CD4-positive, alpha-beta T cell treated with Interleukin-12 subunit alpha and Interleukin-12 subunit beta, for 1 hour (primary cell): Measurements from ENCODE around the gene ABCC8.
A peak's percentile ranks its signal among the peaks of the same experiment; 100 is the strongest.

Experiments used
- DNase-seq: peaks from one replicate; pipeline ENCODE4 v3.0.0-alpha.2; 2020

Gene ABCC8

DNA sequence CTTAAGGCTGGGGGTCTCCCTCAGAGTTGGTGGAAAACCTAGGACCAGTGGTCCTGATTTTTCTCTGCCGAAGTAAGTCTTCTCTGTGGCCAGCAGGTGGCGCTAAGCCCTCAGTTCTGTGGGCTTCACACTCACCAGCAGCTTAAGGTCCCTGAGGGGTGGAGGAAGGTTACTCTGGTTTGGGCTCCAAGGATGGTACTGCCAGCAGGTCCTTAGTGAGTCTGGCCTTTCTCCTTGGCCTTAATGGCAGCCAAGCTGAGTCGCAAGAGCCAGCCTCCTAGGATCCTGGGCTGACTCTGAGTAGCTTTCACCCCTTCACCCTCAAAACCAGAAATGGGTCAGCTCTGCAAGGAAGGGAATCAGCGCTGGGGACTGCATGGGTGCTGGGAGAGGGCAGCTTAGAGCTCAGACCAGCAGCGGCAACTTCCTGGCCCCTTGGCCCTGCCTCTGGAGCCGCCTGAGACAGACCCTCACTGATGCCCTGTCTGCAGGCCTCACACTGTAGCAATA, 92.6 kb downstream of the ABCC8 start:
- peak; percentile 77 for DNase-seq

GRCh38 chr11:17383461-17383860, 93.2 kb downstream of the ABCC8 start:
- no peak for DNase-seq

DNA sequence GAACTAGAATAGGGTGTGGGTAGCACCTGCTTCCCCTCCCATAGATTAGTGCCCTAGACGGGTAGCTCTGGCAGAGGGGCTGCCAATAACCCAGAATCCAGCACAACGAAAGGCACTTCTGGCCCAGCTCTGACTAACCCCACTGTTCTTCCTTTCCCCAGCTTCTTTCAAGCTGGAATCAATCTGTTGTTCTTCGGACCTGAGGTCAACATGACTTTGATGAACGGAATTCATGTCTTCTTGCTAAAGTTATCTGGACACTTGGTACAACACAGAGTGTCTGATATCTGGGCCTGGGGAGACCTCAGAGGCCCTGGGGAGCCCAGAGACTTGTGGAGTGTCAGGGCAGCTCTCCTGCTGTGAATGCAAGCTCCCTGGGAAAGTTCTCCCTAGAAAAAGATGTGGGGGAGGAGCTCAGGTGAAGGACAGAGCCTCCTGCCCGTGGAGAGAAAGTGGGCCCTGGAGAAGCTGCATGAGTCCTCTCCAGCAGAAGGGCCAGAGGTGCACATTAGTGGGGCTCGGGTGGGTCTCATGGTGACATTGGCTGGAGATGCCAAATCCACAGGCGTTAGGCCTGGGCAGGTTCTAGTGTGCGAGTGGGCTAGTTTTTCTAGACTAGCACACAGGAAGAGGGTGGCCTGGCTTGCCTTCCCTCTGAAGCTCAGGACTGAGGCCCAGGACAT, 94.5 kb downstream of the ABCC8 start:
- DNase-seq: no peak

DNA sequence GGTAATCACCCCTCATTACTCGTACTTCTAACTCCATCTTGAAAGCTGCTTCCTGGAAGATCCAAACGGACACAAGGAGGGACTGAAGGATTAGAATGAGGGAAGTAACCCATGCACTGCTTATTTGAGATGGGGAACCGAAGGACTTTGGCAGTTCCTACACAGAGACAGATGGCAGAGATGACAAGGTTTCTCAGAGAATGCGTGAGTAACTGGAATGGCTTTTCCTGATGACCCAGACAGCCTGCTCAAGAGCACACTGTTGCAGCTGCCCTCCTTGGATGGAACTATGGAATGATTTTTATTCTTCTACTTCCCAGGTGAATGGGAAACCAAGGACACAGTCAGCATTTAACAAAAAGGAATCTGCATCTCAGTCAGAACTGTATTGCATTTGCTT, 95.5 kb downstream of the ABCC8 start:
- no peak for DNase-seq

GRCh38 chr11:17379383-17380180, 97.1 kb downstream of the ABCC8 start:
- DNase-seq: no peak

DNA sequence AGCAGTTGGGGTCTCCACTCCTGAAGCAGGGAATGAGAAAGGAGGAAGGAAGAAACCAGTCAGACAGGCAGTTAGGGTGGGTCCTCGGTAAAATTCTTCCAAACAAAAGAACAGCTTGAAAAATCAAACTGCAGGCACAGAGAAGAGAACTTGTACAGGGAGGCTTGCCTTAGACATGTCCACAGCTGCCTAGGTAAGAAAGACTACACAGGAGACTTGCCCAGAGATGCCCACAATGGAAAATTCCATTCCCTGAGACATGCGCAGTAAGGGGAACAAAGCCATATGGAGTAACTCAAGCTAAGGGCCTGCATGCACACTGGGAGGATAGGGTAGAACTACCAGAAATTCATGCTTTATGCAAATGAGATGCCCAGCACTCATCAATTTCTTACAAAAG, 98.0 kb downstream of the ABCC8 start:
- no peak for DNase-seq

DNA sequence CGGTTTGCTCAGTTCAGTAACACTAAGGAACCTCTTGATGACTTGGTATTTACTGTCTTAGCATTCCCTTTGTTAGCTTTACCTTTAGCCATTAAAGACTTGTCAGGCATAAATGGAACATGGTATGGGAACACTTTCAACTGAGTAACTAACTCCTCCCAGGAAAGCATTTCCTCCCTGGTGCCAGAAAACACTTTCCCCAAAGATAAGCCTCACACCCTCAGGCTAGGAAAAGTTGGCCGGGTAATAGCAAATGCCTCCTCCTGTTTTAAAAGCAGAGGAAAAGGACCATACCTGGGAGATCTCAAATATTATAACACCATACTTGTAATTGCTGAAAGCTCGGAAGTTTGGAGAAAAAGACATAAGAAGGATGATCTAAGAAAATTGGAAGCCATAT, 100.2 kb downstream of the ABCC8 start:
- DNase-seq: no peak

- no peak for DNase-seq
These were observed 101.1 kb downstream of the ABCC8 start for GRCh38 chr11:17375547-17375946.

- DNase-seq: no peak
These were observed 105.0 kb downstream of the ABCC8 start for GRCh38 chr11:17371614-17372013.

GRCh38 chr11:17369684-17370243, 106.9 kb downstream of the ABCC8 start:
- DNase-seq: no peak

GRCh38 chr11:17369094-17369493, 107.6 kb downstream of the ABCC8 start:
- DNase-seq: no peak

DNA sequence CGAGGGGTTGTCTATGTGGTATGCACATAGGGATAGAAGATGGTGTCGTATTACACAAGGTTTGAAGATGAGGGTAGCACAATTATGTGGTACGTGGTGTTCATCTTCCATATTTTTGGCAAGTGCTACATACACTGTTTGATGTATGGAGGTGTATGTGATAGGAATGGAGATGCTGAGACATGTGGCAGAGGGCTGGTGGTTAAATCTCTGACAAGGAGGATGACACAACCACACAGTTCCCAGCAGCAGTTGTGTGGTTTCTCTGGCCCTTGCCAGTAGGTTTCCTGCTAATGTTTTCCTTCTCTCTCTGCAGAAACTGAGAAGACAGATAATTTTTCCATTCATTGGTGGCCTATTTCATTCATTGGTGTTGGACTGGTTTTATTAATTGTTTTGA, 108.1 kb downstream of the ABCC8 start:
- DNase-seq: no peak

DNA sequence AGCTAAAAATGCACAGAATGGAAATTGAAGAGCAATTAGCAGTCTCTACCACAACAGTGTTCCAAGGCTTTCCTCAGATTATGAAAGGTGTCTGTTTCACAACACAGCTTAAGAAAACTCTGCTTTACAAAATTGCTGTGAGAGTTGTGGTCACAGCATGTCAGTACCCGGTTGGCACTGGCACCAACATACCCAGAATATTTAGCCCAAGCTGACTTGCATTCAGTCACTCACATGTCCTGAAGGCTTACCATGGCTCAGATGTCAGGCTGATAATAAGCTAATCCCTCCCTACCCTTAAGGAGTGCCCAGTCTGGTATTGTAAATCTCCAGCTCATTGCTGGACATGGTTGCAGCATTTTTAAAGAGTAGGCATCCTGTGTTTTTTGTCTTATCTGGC, 110.2 kb downstream of the ABCC8 start:
- no peak for DNase-seq

- DNase-seq: peak; percentile 79
These were observed 122.0 kb downstream of the ABCC8 start for GRCh38 chr11:17354601-17354991.

DNA sequence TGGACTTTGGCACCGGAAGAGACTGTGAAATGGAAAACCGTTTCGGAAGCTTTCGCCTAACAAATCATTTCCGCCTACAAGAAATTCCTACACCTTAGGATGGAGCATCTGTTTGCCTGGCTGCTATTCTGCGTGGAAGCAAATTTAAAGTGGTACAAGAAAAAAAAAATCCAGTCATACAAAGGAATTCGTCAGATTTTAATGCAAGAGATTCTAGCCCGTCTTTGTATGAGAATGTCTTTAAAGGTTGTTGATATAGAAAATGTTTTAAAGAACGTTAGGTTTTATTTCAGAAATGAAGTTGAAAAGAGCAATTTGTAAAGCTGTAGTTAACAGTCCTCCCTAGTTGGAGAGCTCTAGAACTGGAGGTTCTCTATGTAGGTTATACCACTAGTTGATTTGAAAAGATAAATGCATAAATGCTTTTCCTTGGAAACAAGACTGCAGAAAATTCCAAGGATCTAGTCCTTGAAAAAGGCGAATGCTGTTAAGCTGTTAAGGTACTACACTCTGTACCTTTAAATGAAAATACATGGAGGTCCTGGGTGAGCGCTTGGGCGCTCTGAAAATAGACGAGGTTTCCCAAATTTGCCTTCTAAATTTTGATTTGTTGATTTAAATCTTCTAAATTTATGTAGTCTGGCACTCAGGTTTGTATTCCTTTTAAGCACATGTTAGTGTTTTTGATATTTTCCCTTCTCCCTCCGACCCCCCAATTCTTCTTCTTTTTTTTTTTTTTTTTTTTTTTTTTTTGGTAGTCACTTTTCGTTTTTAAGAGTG, 122.6 kb downstream of the ABCC8 start:
- no peak for DNase-seq

DNA sequence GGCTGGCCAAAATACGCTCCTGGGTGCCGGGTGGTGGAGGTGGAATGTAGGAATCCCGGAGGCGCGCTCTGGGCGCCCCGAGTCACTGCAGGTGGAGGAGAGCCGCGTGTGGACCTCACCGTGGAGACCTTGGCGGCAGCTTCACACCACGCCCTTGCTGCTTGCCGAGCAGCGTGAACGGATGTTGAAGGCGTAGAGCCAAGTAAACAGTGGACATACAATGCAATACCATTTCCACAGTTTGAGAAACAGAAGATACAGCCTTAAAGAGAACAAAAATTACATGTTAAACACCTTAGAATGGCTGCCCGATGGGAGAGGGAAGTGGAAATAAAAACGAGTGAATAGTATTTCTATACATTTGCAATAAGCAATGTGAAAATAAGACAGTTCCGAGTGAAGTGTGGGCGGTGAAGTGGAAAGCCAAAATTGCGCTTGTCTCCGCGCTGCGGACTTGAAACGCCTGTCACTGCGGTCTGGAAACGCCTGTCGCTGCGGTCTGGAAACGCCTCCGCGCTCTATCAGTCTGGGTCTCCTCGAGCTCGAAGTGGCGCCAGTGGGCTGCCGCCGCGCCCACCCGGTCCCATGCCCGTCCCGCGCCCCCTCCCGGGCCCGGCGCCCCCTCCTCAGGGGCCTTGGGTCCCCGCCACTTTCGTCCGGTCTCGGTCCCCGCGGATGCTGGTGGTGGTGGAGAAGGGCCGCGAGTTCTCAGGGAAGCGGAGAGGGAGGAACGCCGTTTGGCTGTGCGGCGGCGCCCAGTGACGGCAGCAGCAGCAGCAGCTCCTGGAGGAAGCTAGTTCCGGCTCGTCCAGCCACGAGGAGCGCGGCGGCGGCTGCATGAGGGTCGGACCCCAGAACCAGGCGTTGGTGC, 123.5 kb downstream of the ABCC8 start:
- DNase-seq: peak; percentile 47

DNA sequence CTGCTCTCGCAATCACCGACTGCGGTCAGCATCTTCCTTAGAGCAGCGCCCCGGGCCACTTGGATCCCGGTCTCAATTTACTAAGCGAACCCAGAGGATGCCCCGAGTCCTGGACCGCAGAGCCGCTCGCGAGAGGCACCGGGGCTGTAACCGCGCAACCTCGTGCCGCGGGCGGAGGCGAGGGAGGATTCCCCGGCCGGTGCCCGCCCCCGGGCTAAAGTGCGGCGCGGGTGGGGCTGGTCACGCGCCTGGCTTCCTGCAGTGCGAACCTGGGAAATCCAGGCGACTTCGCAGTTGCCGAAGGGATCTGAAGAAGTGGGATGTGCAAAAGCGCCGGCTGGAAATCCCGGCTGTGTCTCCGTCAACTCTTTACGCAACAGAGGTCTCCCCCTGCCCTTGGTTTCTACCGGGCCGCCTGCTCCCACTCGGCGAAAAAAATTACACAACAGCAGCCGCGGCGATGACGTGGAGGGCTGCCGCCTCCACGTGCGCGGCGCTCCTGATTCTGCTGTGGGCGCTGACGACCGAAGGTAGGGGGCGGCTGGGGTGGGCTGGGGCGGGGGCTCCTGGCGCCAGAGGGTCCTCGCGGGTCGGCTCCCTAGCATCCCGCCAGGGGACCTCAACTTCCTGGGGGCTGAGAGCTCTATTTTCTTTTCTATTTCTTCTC, 125.0 kb downstream of the ABCC8 start, which contains the start of gene NCR3LG1:
Gene NCR3LG1, plus strand, starts transcription at position 291 of the 667 bp plus-strand sequence. Its CDS starts 170 bp downstream, at position 461.
- DNase-seq: peak; percentile 70

DNA sequence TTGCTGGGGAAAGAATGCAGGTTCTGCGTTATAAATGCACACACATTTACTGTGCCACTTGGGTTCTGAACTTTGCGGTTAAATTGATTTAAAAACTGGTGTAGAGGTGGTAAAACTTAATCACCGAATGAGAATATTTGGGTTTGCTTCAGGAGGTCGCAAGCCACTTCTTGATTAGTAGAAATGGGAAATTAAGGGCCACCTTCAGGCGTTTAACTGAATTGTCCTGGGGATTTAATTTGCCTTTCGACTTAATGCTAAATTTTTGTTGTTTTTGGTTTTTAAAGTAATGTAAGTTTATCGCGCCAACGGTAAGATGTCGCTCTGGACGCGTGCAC, 125.5 kb downstream of the ABCC8 start:
- DNase-seq: no peak

- no peak for DNase-seq
These were observed 126.0 kb downstream of the ABCC8 start for GRCh38 chr11:17350455-17351171.

- no peak for DNase-seq
These were observed 129.0 kb downstream of the ABCC8 start for GRCh38 chr11:17347676-17348075.

DNA sequence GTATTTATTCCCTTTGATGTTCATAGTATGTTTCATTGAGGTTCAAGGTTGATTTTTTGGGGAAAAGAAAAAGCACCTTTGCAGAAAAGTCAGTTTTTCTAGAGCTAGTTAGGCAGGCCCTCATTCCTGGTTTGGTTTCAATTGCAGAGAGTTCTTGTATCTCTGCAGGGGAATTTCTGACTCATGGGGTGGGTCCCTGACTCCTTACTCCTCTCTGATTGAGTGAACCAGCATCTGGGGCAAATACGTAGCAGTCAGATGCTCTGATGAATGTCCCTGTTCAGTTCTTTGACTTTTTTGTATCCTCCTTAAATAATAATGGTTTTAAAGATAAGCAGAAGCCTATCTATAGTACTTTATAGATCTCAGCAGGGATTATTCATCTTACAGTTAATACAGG, 132.7 kb downstream of the ABCC8 start:
- DNase-seq: no peak
